Endodermal cell (in vitro differentiated cells): ENCODE measurements around the gene IRF4. TPM values are rescaled to one million over a fixed set of nuclear protein-coding genes. Genes with fewer than 3 reads are reported as not detected.

Source experiments
- DNase-seq: peaks from one replicate; pipeline ENCODE4 v3.0.0-alpha.2; 2017
- H3K27ac ChIP-seq: 2 replicates; pipeline ENCODE4 v1.5.1; 2013; ENCODE audit warnings: mild to moderate bottlenecking, low read depth, low read length, moderate library complexity
- H3K27me3 ChIP-seq: 2 replicates; pipeline ENCODE4 v1.6.1; 2013; ENCODE audit warnings: mild to moderate bottlenecking, low read length, moderate library complexity; ENCODE audit not compliant: insufficient read depth, control insufficient read depth, poor library complexity, severe bottlenecking
- H3K36me3 ChIP-seq: 2 replicates; pipeline ENCODE4 v1.7.0; 2013; ENCODE audit warnings: mild to moderate bottlenecking, low read length, moderate library complexity; ENCODE audit not compliant: control insufficient read depth, insufficient read depth
- H3K4me1 ChIP-seq: one replicate; pipeline ENCODE4 v1.7.0; 2013; ENCODE audit warnings: low read length; ENCODE audit not compliant: control insufficient read depth, insufficient read depth
- H3K4me3 ChIP-seq: 2 replicates; pipeline ENCODE4 v1.5.1; 2013; ENCODE audit warnings: mild to moderate bottlenecking, low read length, moderate library complexity
- H3K9ac ChIP-seq: 2 replicates; pipeline ENCODE4 v1.6.1; 2013; ENCODE audit warnings: mild to moderate bottlenecking, low read length, moderate library complexity; ENCODE audit not compliant: poor library complexity, severe bottlenecking; ENCODE audit errors: extremely low read depth
- H3K9me3 ChIP-seq: 2 replicates; pipeline ENCODE4 v1.6.1; 2013; ENCODE audit warnings: mild to moderate bottlenecking, low read length, moderate library complexity; ENCODE audit not compliant: control insufficient read depth
- H3K27ac Mint-ChIP-seq: 2 replicates; pipeline ENCODE4 v1.8.0; 2020; ENCODE audit warnings: mixed read lengths
- H3K27me3 Mint-ChIP-seq: 2 replicates; pipeline ENCODE4 v1.8.0; 2021; ENCODE audit warnings: mild to moderate bottlenecking, mixed read lengths; ENCODE audit not compliant: insufficient read depth
- H3K36me3 Mint-ChIP-seq: 2 replicates; pipeline ENCODE4 v1.8.0; 2020; ENCODE audit warnings: low read depth, mixed read lengths
- H3K4me1 Mint-ChIP-seq: 2 replicates; pipeline ENCODE4 v1.8.0; 2020; ENCODE audit warnings: mixed read lengths
- H3K4me3 Mint-ChIP-seq: 2 replicates; pipeline ENCODE4 v1.8.0; 2020; ENCODE audit warnings: mild to moderate bottlenecking, moderate library complexity, mixed read lengths
- H3K9me3 Mint-ChIP-seq: 2 replicates; pipeline ENCODE4 v1.8.0; 2020; ENCODE audit warnings: mild to moderate bottlenecking, mixed read lengths
- WGBS, 2 experiments: methylation state at CpG; one replicate each; pipeline versions ENCODE4 v1.1.5 to v1.1.7; 2013; ENCODE audit warnings: missing lambda C conversion rate in 2 of 2, mixed read lengths in 1 of 2; ENCODE audit not compliant: insufficient coverage in 1 of 2, insufficient read length in 1 of 2; 5-methylcytosine and 5-hydroxymethylcytosine counted together
- total RNA-seq, 2 donors: library from RNA; stranded (reverse); fragmentation: NEBNext Ultra II Directional in 1 of 2; extraction: Animal tissue kit (Norgen Biotek cat#: 25700) in 1 of 2; gene quantifications; 2 replicates in 1 of 2; 3 replicates in 1 of 2; pipeline ENCODE4 v1.2.1, GENCODE V29; 2021
- TF ChIP-seq, protein P1 (sequence below): fragments of 200-600 bp; sonication (generic); conservative IDR thresholded peaks from 2 replicates; pipeline ENCODE4 v1.5.0; 2021; ENCODE audit warnings: antibody characterized with exemption, mild to moderate bottlenecking

Gene IRF4
- total RNA-seq, 2 donors from 2014 or later: not detected

DNA sequence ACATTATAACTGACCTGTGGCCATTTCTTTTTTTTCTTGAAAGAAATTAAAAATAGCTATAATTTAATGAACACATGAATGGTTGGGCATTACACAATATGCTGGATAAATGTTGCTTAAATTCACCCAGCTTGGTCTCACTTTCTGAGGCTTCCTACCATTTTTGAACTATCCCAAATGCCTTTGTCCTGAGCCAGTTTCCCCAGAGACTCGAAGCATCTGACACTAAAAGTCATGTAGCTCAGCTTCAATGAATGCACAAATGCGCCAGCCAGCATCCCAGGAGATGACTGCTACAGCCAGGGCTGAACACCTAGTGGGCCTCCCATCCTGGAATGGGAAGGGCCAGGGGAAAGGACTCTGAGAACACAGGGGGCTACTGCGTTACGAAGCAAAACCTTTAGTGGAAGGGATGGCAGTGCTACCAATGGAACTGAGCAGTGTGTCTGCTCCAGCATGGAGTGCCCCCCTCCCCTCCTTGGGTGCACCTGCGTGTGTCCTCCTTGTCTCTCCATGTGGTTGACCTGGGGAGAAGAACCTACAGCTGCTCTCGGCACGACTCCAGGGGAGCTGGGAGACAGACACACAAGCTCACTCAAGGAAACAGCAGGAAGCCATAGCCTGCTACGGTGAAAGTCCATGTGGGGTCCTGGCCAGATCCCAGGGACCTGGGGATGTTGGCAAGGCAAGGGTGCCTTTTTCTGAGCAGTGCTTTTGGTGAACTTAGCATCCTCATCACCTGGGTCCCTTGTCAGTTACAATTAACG lies 60.9 kb downstream of the IRF4 start:
- Mint-ChIP-seq H3K27ac (no peak overlapping the region), H3K27me3 (peaks cover 3% of the 10 kb centered on the region), H3K4me1 (peaks cover 2% of the 10 kb centered on the region), H3K4me3 (no peak overlapping the region), H3K36me3 (no peaks in the 10 kb centered on the region), H3K9me3 (peaks cover 31% of the 10 kb centered on the region)
- Histone ChIP-seq H3K36me3 (no peaks in the 10 kb centered on the region), H3K9me3 (peaks cover 7% of the 10 kb centered on the region), H3K4me1 (no peaks in the 10 kb centered on the region), H3K27ac (no peak overlapping the region), H3K27me3 (no peaks in the 10 kb centered on the region), H3K9ac (no peak overlapping the region), H3K4me3 (no peak overlapping the region)
- DNase-seq: no peak
- 88 to 92% methylated on average over 7 to 9 of the region's 9 CpGs for WGBS, 2 experiments
- TF ChIP-seq, protein P1, sequence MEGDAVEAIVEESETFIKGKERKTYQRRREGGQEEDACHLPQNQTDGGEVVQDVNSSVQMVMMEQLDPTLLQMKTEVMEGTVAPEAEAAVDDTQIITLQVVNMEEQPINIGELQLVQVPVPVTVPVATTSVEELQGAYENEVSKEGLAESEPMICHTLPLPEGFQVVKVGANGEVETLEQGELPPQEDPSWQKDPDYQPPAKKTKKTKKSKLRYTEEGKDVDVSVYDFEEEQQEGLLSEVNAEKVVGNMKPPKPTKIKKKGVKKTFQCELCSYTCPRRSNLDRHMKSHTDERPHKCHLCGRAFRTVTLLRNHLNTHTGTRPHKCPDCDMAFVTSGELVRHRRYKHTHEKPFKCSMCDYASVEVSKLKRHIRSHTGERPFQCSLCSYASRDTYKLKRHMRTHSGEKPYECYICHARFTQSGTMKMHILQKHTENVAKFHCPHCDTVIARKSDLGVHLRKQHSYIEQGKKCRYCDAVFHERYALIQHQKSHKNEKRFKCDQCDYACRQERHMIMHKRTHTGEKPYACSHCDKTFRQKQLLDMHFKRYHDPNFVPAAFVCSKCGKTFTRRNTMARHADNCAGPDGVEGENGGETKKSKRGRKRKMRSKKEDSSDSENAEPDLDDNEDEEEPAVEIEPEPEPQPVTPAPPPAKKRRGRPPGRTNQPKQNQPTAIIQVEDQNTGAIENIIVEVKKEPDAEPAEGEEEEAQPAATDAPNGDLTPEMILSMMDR: no peak

DNA sequence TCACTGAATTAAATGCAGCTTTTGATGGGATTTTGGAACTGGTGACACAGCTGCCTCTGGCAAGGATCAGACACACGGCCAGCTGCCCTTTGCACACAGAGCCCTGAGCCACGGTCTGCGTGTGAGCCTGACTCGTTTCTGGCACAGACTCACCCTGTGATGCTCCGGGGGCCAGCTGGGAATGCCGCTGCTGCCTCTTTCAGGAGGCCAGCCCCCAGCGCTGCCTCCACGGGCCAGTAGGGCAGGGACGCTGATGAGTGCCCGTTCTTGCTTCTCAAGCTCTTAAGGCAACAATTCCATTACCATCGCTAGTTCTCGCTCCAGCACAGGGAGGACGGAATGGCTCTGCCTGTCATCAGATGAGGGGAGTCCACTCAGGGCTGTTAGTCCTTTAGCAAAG lies 61.6 kb downstream of the IRF4 start:
- Histone ChIP-seq H3K4me1 (no peaks in the 10 kb centered on the region), H3K27me3 (no peaks in the 10 kb centered on the region), H3K9me3 (peaks cover 7% of the 10 kb centered on the region), H3K9ac (no peak overlapping the region), H3K4me3 (no peak overlapping the region), H3K27ac (no peak overlapping the region), H3K36me3 (no peaks in the 10 kb centered on the region)
- H3K4me3 Mint-ChIP-seq: no peak overlapping the region
- H3K9me3 Mint-ChIP-seq: peaks cover 31% of the 10 kb centered on the region
- peak; percentile 32 for DNase-seq
- no peaks in the 10 kb centered on the region for H3K36me3 Mint-ChIP-seq
- no peak overlapping the region for H3K27ac Mint-ChIP-seq
- peaks cover 3% of the 10 kb centered on the region for H3K27me3 Mint-ChIP-seq
- TF ChIP-seq, protein P1: no peak
- 80 to 85% methylated on average over 12 to 13 of the region's 13 CpGs for WGBS, 2 experiments
- H3K4me1 Mint-ChIP-seq: peaks cover 2% of the 10 kb centered on the region

DNA sequence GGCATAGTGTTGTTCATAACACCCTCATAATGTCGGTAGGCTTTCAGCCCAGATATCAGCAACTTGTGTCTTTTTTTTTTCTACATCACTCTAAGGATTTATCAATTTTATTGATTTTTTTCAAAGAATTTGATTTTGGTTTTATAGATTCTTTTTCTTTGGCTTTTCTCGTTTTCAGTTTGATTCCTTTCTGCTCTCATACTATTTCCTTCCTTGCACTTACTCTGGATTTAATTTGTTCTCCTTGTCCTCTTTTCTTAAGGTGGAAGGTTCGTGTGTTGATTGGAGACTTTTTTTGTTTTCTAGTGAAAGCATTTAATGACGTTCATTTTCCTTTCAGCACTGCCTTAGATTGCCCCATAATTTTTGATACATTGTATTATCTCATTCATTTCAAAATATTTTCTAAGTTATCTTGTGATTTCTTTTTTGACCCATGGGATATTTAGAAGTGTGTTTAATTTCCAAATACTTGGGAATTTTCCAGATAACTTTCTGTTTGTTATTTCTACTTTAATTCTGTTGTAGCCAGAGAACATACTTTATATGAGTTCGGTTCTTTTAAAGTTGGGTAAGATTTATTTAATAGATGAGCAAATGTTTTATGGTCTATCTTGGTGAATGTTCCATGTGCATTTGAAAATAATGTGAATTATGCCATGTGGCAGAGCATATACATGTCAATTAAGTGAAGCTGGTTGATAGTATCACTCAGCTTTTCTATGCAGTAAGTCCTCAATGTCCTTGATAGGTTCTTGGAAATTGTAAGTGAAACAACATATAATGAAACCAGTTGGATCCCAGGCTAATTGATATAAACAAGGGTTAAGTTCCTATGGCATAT lies 62.8 kb downstream of the IRF4 start:
- DNase-seq: no peak
- 91 to 100% methylated on average over 1 to 4 of the region's 5 CpGs for WGBS, 2 experiments
- no peaks in the 10 kb centered on the region for H3K27me3 ChIP-seq
- Mint-ChIP-seq H3K4me3 (no peak overlapping the region), H3K27me3 (no peaks in the 10 kb centered on the region), H3K9me3 (peaks cover 23% of the 10 kb centered on the region), H3K36me3 (no peaks in the 10 kb centered on the region), H3K27ac (no peak overlapping the region), H3K4me1 (peaks cover 2% of the 10 kb centered on the region)
- TF ChIP-seq, protein P1: no peak
- no peaks in the 10 kb centered on the region for H3K4me1 ChIP-seq
- no peak overlapping the region for H3K27ac ChIP-seq
- peaks cover 7% of the 10 kb centered on the region for H3K9me3 ChIP-seq
- H3K9ac ChIP-seq: no peak overlapping the region
- H3K4me3 ChIP-seq: no peak overlapping the region
- no peaks in the 10 kb centered on the region for H3K36me3 ChIP-seq
